Activated CD4-positive, alpha-beta T cell treated with anti-CD3 and anti-CD28 coated beads for 36 hours (primary cell): Measurements from ENCODE around the gene AK5. TPM values are rescaled to one million over a fixed set of nuclear protein-coding genes. Genes with fewer than 3 reads are reported as not detected.

ENCODE experiments used
- ATAC-seq: fragments of 200-7000 bp; cut with Tn5 transposase; one replicate; pipeline ENCODE4 v1.10.0; 2021; ENCODE audit warnings: mild to moderate bottlenecking, moderate library complexity
- CTCF ChIA-PET: fragments of 350-600 bp; sonication (Branson Sonifier 250); formaldehyde crosslinking; loops from one replicate; lab custom pipeline; 2021; ENCODE audit warnings: antibody characterized with exemption; lab: Charles Lee
- POLR2A ChIA-PET: fragments of 350-600 bp; sonication (Branson Sonifier 250); formaldehyde crosslinking; loops from one replicate; lab custom pipeline; 2021; ENCODE audit warnings: antibody characterized with exemption, inconsistent platforms; lab: Charles Lee
- DNase-seq: peaks from one replicate; pipeline ENCODE4 v3.0.0-alpha.2; 2020
- H3K27ac Mint-ChIP-seq: one replicate; pipeline ENCODE4 v1.8.0; 2021; ENCODE audit warnings: mixed read lengths
- H3K27me3 Mint-ChIP-seq: one replicate; pipeline ENCODE4 v1.8.0; 2021; ENCODE audit warnings: mixed read lengths
- H3K36me3 Mint-ChIP-seq: one replicate; pipeline ENCODE4 v1.8.0; 2021; ENCODE audit warnings: low read depth, mixed read lengths
- H3K4me1 Mint-ChIP-seq: one replicate; pipeline ENCODE4 v1.8.0; 2021; ENCODE audit warnings: mixed read lengths
- H3K4me3 Mint-ChIP-seq: one replicate; pipeline ENCODE4 v1.8.0; 2021; ENCODE audit warnings: mild to moderate bottlenecking, moderate library complexity, mixed read lengths
- H3K9me3 Mint-ChIP-seq: one replicate; pipeline ENCODE4 v1.8.0; 2021; ENCODE audit warnings: low read depth, mixed read lengths
- intact Hi-C, 2 experiments: fragments of 100-400 bp; cut with DNase I in 1 of 2; cut with micrococcal nuclease in 1 of 2; formaldehyde crosslinking; loops; one replicate each; pipeline versions ENCODE4 v1.14.2 to v1.15.1; 2022 to 2024; cut with DNase I, micrococcal nuclease
- total RNA-seq, 2 experiments: library from RNA; stranded (reverse); gene quantifications; one replicate each; pipeline ENCODE4 v1.2.3, GENCODE V29; 2021

The AK5 gene
- total RNA-seq, 2 experiments from 2014 or later = 9.9 TPM

DNA sequence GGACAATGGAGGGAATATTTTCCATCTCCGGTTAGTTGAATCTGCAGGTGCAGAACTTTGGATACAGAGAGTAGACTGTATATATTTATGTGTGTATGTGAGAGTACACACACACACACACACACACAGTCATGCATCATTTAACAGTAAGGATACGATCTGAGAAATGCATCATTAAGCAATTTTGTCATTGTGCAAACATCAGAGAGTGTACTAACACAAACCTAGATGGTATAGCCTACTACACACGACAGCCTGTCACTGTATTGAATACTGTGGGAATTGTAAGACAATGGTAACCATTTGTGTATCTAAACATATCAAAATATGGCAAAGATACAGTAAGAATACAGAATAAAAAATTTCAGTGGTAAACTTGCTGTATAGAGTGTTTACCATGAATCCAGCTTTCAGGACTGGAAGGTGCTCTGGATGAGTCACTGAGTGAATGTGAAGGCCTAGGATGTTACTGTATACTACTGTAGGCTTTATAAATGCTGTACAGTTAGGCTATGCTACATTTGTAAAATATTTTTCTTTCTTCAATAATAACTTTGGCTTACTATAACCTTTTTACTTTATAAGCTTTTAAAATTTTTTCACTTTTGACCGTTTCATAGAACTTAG lies 262.1 kb downstream of the AK5 start:
- no peak for ATAC-seq
- Mint-ChIP-seq H3K4me1 (peaks cover 4% of the 10 kb centered on the region), H3K27me3 (no peaks in the 10 kb centered on the region), H3K9me3 (no peaks in the 10 kb centered on the region), H3K27ac (no peak overlapping the region), H3K36me3 (peaks cover 7% of the 10 kb centered on the region), H3K4me3 (no peak overlapping the region)
- ChIA-PET CTCF (interaction anchor here (0.6 to 1.4 kb wide), 7 partner anchors 9 to 1179 kb away, joined by 3 to 7 read pairs (median 3); no protein-coding TSS in a partner anchor), POLR2A (interaction anchor here (0.7 kb wide), 1 partner anchor 105 kb away, joined by 3 read pairs; no protein-coding TSS in a partner anchor)
- no peak for DNase-seq
- intact Hi-C loops = no loop called here

DNA sequence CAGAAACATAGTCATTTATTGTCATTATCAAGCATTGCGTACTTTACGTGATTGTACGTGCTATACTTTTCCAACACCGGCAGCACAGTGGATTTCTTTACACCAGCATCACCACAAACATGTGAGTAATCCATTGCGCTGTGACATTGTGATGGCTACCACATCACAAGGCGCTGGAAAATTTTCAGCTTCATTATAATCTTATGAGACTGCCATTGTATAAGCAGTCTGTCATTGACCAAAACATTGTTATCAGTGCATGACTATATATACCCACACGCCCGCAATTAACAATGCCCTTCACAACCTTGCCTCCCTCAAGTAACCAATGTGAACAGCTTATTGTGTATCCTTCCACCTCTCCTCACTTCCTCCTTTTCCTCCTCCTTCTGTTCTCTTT lies 263.0 kb downstream of the AK5 start:
- Mint-ChIP-seq H3K4me3 (no peak overlapping the region), H3K27ac (no peak overlapping the region), H3K27me3 (no peaks in the 10 kb centered on the region), H3K36me3 (peaks cover 7% of the 10 kb centered on the region), H3K9me3 (no peaks in the 10 kb centered on the region), H3K4me1 (peaks cover 4% of the 10 kb centered on the region)
- no peak for DNase-seq
- CTCF ChIA-PET = interaction anchor here (0.6 to 1.4 kb wide), 7 partner anchors 10 to 1180 kb away, joined by 3 to 7 read pairs (median 3); no protein-coding TSS in a partner anchor
- no peak for ATAC-seq
- intact Hi-C loops = no loop called here
- POLR2A ChIA-PET = no interaction called here

DNA sequence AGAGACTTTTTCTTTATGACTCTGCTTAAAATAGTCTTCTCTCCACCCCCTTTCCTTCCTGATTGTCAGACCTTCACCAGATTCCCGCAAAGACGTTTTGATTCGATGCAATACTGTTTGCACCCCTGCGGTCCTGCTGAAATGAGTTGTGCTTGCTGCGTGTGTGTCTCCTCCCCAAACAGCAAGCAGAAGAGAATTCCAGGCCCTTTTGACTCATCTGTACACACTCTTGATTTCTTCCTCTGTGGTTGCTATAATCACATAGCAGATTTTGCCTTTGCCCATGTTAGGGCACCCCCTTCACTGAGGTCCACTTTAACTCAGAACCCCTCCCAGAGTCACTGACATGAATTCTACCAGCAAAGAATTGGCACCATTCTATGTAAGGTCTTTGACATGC lies 264.2 kb downstream of the AK5 start:
- peak; percentile 36 for ATAC-seq

DNA sequence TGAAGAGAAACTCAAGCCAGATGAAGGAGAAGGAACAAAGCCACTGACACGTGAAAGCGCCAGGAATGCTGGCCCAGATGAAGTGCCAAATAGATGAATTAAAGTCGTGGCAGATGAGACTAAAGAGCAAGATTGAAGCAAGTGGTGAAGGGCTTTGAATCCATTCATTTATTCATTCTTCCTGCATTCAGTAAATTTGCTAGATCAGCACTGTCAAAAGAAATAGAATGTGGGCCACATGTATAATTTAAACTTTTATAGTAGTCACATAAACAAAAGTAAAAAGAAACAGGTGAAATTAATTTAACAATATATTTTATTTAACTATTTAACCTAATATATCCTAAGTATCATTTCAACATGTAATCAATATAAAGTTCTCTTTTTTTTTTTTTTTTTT lies 265.1 kb downstream of the AK5 start:
- Mint-ChIP-seq H3K4me1 (peaks cover 4% of the 10 kb centered on the region), H3K4me3 (no peak overlapping the region), H3K9me3 (no peaks in the 10 kb centered on the region), H3K27me3 (no peaks in the 10 kb centered on the region), H3K36me3 (peaks cover 7% of the 10 kb centered on the region), H3K27ac (no peak overlapping the region)
- no peak for ATAC-seq
- no peak for DNase-seq
- POLR2A ChIA-PET = no interaction called here
- CTCF ChIA-PET = interaction anchor here (0.6 kb wide), 1 partner anchor 568 kb away, joined by 3 read pairs; no protein-coding TSS in a partner anchor
- intact Hi-C loops = no loop called here

More for the DNA sequence above, 264.2 kb downstream of the AK5 start:
- peaks cover 7% of the 10 kb centered on the region for H3K36me3 Mint-ChIP-seq
- no peaks in the 10 kb centered on the region for H3K9me3 Mint-ChIP-seq
- no peak overlapping the region for H3K27ac Mint-ChIP-seq
- H3K27me3 Mint-ChIP-seq = no peaks in the 10 kb centered on the region
- ChIA-PET POLR2A (no interaction called here), CTCF (no interaction called here)
- intact Hi-C loops = no loop called here
- no peak overlapping the region for H3K4me3 Mint-ChIP-seq
- DNase-seq = no peak
- peaks cover 4% of the 10 kb centered on the region for H3K4me1 Mint-ChIP-seq

DNA sequence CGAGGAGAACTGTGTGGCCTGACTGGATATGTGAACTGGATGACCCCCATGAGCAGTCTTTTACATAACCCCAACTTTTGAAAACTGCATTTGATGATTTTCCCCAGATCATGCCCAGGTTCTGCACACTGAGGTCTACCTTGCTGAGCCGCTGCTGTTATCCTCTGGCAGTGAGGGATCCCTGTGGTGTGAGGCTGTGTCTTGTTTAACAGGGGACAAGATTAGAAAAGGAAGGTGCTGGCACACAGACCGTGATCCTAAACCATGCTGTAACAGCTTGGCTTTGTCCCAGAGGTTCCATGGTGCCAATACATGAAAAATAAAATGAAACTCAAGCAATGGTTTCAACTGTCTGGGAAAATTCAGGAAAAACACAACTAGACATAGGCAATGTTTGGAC lies 266.5 kb downstream of the AK5 start:
- Mint-ChIP-seq H3K4me1 (peaks cover 4% of the 10 kb centered on the region), H3K36me3 (peaks cover 7% of the 10 kb centered on the region), H3K9me3 (no peaks in the 10 kb centered on the region), H3K27me3 (no peaks in the 10 kb centered on the region), H3K27ac (no peak overlapping the region), H3K4me3 (no peak overlapping the region)
- CTCF ChIA-PET = no interaction called here
- intact Hi-C loops = no loop called here
- ATAC-seq (no peak), DNase-seq (no peak)
- POLR2A ChIA-PET = no interaction called here

DNA sequence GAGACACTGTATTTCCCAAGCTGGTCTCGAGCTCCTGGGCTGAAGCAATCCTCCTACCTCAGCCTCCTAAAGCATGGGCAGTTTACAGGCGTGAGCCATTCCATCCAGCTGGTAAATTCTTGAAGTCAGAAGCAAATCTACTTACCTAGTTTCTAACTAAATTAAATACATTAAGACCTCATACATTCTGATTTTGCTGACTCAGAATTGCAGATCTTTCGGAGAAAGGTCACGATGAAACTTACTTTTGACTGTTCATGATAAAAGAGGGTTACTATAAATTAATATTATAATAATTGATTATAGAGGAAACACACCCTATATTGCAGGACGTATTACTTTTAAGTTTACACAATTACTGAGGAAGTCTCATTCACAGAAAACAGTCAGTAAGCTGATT lies 268.3 kb downstream of the AK5 start:
- Mint-ChIP-seq H3K4me3 (no peak overlapping the region), H3K27me3 (no peaks in the 10 kb centered on the region), H3K4me1 (peaks cover 4% of the 10 kb centered on the region), H3K27ac (no peak overlapping the region), H3K36me3 (peaks cover 7% of the 10 kb centered on the region), H3K9me3 (peaks cover 3% of the 10 kb centered on the region)
- intact Hi-C loops = no loop called here
- ChIA-PET POLR2A (no interaction called here), CTCF (interaction anchor here (1.0 kb wide), 1 partner anchor 27 kb away, joined by 3 read pairs; no protein-coding TSS in a partner anchor)
- DNase-seq = no peak
- no peak for ATAC-seq

DNA sequence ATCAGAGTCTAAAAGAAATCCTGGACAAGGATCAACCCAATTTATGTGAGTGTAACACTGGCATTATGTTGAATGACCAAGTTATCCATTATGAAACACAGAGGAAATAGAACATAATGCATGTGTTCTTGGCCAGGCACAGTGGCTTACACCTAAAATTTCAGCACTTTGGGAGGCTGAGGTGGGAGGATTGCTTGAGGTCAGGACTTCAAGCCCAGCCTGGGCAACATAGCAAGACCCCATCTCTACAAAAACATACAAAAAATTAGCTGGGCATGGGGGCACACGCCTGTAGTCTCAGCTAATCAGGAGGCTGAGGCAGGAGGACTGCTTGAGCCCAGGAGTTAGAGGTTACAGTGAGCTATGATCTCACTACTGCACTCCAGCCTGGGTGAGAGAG lies 270.8 kb downstream of the AK5 start:
- ChIA-PET CTCF (no interaction called here), POLR2A (no interaction called here)
- Mint-ChIP-seq H3K4me1 (peaks cover 5% of the 10 kb centered on the region), H3K36me3 (peaks cover 4% of the 10 kb centered on the region), H3K27ac (no peak overlapping the region), H3K9me3 (peaks cover 3% of the 10 kb centered on the region), H3K27me3 (no peaks in the 10 kb centered on the region), H3K4me3 (no peak overlapping the region)
- ATAC-seq (no peak), DNase-seq (no peak)
- intact Hi-C loops = no loop called here

DNA sequence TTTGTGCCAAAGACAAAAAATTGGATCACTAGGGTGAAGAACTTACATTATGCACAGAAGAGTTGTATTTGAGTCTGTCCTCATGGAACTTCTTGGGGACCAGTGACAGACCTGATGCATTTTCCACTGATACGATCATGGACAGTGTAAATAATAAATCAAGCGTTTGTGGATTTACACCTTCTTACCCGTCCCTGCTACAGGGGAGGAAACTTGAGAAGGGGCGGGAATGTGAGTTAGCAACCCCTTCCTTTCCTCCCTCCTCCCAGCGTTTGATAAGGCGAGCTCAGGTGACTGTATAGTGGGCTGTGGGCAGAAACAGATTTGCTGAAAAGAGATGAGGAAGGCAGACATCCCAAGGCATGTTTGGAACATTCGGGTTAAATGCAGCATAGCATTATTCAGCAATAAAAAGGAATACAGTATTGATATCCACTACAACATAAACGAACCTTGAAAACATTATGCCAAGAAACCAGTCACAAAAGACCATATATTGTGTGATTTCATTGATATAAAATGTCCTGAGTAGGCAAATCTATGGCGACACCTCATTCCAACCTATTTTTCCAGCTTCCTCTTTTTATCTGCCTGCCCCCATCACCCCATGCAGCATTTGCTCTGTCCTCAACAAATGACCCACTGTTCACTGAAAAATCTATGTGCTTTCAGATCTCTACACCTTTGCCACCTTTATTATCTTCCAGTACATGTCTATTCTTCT lies 271.9 kb downstream of the AK5 start:
- ChIA-PET CTCF (interaction anchor here (0.7 kb wide), 1 partner anchor 10 kb away, joined by 3 read pairs; no protein-coding TSS in a partner anchor), POLR2A (no interaction called here)
- peaks cover 3% of the 10 kb centered on the region for H3K9me3 Mint-ChIP-seq
- no peak for ATAC-seq
- no peak overlapping the region for H3K27ac Mint-ChIP-seq
- H3K4me3 Mint-ChIP-seq = no peak overlapping the region
- peaks cover 7% of the 10 kb centered on the region for H3K36me3 Mint-ChIP-seq
- H3K27me3 Mint-ChIP-seq = no peaks in the 10 kb centered on the region
- peaks cover 2% of the 10 kb centered on the region for H3K4me1 Mint-ChIP-seq
- intact Hi-C loops = no loop called here
- no peak for DNase-seq

DNA sequence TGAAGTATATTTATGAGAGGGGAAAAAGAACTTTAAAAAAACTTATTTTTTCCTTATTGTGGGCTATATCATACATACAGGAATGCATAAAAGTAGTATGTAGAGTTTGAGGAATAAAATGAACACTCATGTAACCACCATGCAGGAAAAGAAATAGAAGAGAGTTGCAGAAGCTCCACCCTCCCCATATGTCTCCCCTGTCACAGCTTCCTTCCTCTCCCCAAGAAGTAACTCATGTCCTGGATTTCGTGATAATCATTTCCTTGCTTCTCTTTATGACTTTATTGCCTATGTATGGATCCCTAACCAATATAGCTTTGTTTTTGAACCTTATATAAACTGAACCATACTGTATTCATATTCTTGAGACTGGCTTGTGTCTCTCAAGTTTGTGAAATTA lies 274.2 kb downstream of the AK5 start:
- H3K36me3 Mint-ChIP-seq = peaks cover 13% of the 10 kb centered on the region
- intact Hi-C loops = no loop called here
- H3K4me3 Mint-ChIP-seq = no peak overlapping the region
- ChIA-PET CTCF (interaction anchor here (0.6 to 1.1 kb wide), 3 partner anchors 21 to 23 kb away, joined by 3 to 4 read pairs (median 3); no protein-coding TSS in a partner anchor), POLR2A (interaction anchor here (0.6 kb wide), 1 partner anchor 424 kb away, joined by 3 read pairs; no protein-coding TSS in a partner anchor)
- DNase-seq = no peak
- no peak for ATAC-seq
- H3K27me3 Mint-ChIP-seq = no peaks in the 10 kb centered on the region
- peaks cover 2% of the 10 kb centered on the region for H3K4me1 Mint-ChIP-seq
- H3K27ac Mint-ChIP-seq = no peak overlapping the region
- H3K9me3 Mint-ChIP-seq = peaks cover 3% of the 10 kb centered on the region

DNA sequence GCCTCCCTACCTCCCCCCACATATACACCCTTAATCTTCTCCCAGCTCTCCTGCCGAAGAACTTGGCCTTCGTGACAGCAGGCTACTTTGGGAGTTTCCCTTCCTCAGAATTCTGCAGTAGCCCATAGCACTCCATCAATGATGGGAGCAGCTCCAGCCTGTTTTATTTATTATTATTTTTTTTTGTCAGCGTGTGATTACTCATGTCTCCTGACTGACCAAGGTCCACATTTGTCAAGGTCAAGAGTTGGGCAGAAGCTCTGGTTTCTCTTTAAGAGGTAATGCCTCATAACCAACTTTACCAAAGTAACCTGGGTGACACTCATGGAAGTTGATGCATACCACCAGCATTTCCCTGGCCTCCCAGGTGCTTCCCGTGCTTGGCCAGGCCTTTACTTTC lies 275.2 kb downstream of the AK5 start:
- intact Hi-C loops = no loop called here
- Mint-ChIP-seq H3K36me3 (peaks cover 13% of the 10 kb centered on the region), H3K9me3 (peaks cover 3% of the 10 kb centered on the region), H3K27me3 (no peaks in the 10 kb centered on the region), H3K4me3 (no peak overlapping the region), H3K27ac (no peak overlapping the region), H3K4me1 (peaks cover 2% of the 10 kb centered on the region)
- POLR2A ChIA-PET = no interaction called here
- CTCF ChIA-PET = interaction anchor here (0.6 kb wide), 2 partner anchors 24 to 558 kb away, joined by 3 read pairs; no protein-coding TSS in a partner anchor
- no peak for DNase-seq
- ATAC-seq = no peak

DNA sequence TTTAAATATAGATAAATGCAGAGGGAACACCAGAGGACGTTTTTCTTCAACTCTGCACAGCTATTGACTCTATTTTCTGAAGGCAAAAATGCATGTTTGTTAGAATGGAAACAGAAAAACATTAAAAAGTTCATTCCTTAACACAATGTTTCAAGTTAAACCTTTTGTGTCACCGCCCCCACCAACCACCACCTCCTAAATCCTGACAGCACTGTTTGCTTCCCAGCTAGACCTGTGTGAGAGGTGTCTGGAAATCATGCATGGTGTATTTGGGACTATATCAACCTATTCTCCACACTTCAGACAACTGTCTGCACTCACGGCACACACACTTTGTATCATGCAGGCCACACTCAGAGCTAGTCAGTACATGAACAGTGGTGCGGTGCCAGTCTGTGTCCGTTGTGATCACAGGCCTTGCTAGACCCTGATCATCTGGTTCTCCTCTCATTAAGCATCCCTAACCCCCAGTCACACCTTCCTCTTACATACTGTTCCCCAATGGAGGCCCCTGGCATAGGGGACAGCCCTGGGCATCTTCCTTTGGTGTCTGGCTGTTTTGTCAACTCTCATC lies 276.9 kb downstream of the AK5 start:
- intact Hi-C loops = no loop called here
- no peak for ATAC-seq
- Mint-ChIP-seq H3K9me3 (peaks cover 3% of the 10 kb centered on the region), H3K36me3 (peaks cover 15% of the 10 kb centered on the region), H3K27ac (no peak overlapping the region), H3K4me3 (no peak overlapping the region), H3K4me1 (peaks cover 2% of the 10 kb centered on the region), H3K27me3 (no peaks in the 10 kb centered on the region)
- ChIA-PET POLR2A (no interaction called here), CTCF (interaction anchor here (0.6 to 0.8 kb wide), 2 partner anchors 25 to 321 kb away, joined by 3 to 5 read pairs; no protein-coding TSS in a partner anchor)
- DNase-seq = no peak
